GM08714 (cell line): ENCODE results near the gene EVI5.
"Not testable (repeated sequence)": the region's sequence is repeated elsewhere in the genome, so short reads cannot be mapped to it uniquely, and the experiment has no call there.

ENCODE experiments used
- H3K4me3 ChIP-seq: fragments of 200-500 bp; sonication (Bioruptor generic); 2 replicates; pipeline ENCODE4 v1.5.1; 2014; ENCODE audit warnings: mild to moderate bottlenecking, low read length, inconsistent platforms
- ZNF274 ChIP-seq: IDR thresholded peaks from 2 replicates; pipeline ENCODE4 v1.6.1; 2012; ENCODE audit warnings: mild to moderate bottlenecking, low read depth, low read length

Gene EVI5

DNA sequence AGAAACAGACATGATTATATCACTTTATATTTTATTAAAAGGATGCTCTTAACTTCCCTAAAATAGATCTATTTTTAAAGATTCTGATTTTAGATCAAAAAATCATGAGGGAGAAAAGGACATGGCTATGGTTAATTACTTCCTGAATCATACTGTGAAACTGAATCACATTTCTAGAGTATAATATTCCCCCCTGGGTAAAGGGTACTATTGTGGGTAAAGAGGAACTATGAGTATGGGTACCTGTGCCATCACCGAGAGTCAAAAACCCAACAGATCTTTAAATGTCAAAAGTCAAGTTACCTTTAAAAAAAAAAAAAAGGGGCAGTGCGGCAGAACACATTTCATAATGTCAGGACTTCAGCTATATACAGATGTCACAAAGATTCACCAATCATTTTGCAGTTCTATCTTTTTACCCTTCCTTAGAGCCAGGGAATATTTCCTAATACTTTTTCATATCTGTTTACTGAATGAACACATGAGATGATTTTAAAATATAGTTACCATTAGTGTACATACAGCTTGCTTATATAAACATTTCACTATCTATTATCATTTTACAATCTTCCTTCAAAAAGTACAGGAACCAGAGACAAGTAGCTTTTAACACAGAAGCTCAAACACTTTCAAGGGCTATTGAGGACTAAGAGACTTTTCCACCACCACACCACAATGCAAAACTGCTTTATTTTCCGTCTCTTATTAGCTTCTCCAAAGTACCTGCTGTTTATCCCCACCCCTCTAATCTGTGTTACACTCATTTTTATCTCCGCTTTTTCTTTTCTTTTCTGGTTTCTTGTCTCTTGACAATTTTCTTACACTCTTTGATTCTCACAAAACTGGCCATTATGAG, 45.0 kb downstream of the EVI5 start:
- H3K4me3 ChIP-seq: no peak overlapping the region
- no peak for TF ChIP-seq ZNF274

DNA sequence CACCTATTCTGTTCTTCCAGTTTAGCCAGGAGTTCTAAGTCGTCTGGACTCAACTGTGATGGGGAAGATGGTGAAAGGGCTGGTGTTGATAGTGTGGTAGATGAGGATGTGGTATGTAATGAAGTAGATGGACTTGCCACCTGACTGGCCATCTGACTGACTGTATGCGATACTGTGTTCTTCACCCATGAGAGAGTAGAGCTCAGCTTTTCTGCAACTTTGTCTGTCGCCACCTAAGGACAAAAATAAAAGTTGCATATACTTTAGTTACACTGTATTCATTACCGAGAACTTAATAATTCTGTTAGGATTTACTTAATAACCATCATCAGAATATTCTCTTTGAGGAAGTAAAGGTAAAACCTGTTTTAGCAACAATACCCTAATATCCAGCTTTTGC, 48.5 kb downstream of the EVI5 start:
- H3K4me3 ChIP-seq: no peak overlapping the region
- TF ChIP-seq ZNF274: no peak

DNA sequence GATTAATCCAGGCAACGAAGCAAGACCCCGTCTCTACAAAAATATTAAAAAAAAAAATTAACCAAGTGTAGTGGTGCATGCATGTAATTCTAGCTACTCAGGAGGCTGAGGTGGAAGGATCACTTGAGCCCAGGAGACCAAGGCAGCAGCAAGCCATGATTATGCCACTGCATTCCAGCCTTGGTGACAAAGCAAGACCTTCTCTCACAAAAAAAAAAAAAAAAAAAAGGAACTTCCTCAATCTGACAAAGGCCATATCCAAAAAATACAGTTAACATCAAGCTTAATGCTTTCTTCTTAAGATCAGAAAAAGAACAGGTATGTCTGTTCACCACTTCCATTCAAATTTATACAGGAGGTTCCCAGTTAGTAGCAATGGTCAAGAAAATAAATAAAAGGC, 54.4 kb downstream of the EVI5 start:
- no peak for TF ChIP-seq ZNF274

DNA sequence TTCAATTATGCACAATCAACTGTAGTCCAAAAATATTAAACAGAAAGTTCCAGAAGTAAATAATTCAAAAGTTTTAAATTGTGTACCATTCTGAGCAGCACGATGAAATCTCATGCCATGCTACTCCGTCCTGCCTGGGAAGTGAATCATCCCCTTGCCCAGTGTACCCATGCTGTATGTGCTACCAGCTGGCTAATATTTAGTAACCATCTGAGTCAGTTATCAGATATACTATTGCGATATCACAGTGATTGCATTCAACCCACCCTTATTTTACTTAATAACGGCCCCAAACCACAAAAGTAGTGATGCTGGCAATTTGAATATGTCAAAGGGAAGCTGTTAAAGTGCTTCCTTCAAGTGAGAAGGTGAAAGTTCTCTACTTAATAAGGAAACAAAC, 56.2 kb downstream of the EVI5 start:
- H3K4me3 ChIP-seq: no peak overlapping the region
- TF ChIP-seq ZNF274: no peak

More for the DNA sequence above, 54.4 kb downstream of the EVI5 start:
- no peak overlapping the region for H3K4me3 ChIP-seq

DNA sequence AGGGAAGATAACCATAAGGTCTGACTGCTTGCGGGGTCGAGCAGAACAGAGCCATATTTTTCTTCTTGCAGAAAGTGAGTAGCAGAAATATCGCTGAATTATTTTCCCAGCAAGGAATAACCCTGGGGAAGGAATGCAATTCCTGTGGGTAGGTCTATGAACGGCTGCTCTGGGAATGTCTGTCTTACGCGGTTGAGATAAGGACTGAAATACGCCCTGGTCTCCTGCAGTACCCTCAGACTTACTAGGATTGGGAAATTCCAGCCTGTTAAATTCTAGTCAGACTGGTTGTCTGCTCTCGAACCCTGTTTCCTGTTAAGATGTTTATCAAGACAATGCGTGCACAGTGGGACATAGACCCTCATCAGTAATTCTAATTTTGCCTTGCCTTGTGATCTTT, 61.2 kb downstream of the EVI5 start:
- not testable (repeated sequence) for H3K4me3 ChIP-seq

DNA sequence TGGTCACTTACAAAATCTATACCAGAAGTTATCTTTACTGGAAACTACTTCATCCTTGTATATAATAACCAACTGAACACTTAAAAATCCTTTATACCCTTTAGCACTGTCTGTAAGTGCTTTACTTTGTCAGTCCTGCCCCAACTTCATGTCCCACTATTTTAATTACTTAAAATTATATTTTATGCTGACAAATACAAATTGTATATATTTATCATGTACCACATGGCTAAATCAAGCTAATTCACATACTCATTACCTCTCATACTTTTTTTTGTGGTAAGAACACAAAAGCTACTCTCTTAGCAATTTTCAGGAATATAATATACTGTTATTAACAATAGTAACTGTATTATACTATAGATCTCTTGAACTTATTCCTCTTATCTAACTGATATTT, 63.0 kb downstream of the EVI5 start:
- H3K4me3 ChIP-seq: no peak overlapping the region
- no peak for TF ChIP-seq ZNF274

DNA sequence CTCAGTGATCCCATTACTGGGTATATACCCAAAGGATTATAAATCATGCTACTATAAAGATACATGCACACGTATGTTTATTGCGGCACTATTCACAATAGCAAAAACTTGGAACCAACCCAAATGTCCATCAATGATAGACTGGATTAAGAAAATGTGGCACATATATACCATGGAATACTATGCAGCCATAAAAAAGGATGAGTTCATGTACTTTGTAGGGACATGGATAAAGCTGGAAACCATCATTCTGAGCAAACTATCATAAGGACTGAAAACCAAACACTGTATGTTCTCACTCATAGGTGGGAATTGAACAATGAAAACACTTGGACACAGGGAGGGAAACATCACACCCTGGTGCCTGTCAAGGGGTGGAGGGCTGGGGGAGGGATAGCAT, 63.8 kb downstream of the EVI5 start:
- H3K4me3 ChIP-seq: not testable (repeated sequence)

DNA sequence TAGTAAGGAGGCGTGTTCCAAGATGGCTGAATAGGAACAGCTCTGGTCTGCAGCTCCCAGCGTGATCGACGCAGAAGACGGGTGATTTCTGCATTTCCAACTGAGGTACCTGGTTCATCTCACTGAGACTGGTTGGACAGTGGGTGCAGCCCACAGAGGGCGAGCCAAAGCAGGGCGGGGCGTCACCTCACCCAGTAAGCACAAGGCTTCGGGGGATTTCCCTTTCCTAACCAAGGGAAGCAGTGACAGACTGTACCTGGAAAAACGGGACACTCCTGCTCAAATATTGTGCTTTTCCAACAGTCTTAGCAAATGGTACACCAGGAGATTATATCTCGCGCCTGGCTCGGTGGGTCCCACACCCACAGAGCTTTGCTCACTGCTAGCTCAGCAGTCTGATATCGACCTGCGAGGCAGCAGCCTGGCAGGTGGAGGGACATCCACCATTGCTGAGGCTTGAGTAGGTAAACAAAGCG, 69.4 kb downstream of the EVI5 start:
- not testable (repeated sequence) for H3K4me3 ChIP-seq

DNA sequence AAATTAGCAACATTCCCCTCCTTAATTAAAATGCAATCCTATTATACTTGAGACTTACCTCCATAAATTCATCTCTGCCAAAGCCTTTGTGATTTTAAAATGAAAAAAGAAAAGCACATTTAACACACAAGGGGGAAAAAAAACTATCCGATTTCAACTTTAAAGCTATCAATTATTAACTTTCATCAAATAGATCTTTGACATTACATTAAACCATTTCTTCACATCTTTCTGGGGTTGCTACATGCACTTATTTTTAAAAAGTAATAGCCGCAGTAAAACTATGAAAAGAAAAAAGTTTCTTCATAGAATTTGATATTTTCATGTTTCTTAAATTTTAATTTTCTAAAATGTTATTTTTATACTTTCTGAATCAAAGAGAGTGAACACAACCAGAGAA, 71.0 kb downstream of the EVI5 start:
- no peak overlapping the region for H3K4me3 ChIP-seq
- TF ChIP-seq ZNF274: no peak

DNA sequence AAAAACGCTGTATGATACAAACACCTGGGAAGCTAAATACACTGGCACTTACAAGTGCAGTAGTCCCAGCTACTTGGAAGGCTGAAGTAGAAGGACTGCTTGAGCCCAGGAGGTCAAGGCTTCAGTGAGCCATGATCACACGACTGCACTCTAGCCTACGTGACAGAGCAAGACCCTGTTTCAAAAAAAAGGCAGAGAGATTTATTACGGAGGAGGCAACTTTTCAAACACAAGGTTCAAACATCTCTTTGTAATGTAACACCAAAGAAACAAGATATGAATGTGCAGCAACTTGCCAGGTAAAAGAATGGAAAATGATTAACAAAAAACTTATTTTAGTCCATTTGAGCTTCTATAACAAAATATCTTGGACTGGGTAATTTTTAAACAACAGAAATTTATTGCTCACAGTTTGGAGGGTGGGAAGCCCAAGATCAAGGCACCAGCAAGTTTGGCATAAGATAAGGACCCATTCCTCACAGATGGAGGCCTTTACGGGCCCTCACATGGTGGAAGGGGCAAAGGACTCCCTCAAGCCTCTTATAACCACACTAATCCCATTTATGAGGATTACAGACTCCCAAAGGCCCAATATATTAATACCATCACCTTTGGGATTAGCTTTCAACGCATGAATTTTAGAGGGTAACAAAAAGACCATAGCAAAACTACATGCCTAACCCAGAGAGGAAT, 73.3 kb downstream of the EVI5 start:
- no peak overlapping the region for H3K4me3 ChIP-seq
- TF ChIP-seq ZNF274: no peak

DNA sequence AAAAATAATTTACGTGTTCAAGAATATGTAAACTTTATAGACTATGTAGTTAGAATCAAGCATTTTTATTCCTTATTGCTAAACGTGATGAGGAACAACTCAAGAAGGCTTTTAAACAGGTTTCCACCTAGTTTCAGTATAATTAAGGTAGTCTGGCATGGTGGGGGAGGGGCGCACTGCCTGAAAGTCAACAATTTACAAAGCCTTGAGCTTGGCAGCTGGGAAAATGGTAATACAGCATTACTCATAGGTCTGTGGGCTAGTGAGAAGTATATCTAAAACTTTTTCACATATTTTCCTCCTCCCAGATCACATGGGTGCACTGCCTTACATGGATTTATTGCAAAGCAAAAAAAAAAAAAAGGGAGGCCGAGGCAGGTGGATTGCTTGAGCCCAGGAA, 75.2 kb downstream of the EVI5 start:
- no peak overlapping the region for H3K4me3 ChIP-seq
- TF ChIP-seq ZNF274: no peak

DNA sequence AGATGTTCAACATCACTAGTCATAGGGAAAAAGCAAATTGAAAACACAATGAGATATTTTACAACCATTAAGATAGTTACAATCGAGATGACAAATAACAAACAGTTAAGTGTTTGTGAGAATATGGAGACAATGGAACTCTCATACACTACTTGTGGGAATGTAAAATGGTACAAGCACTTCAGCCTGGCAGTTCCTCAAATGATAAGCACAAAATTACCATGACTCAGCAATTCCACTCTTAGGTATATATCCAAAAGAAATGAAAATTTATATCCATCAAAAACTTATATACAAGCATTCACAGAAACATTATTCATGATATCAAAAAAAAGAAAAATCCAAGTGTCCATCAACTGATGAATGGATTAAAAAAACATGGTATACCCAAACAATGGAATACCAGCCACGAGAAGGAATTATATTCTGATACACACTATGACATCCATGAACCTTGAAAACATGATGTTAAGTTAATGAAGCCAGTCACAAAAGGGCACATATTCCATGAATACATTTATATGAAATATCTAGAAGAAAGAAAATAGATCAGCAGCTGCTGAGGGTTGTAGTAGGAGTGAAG, 76.4 kb downstream of the EVI5 start:
- no peak for TF ChIP-seq ZNF274
- no peak overlapping the region for H3K4me3 ChIP-seq

DNA sequence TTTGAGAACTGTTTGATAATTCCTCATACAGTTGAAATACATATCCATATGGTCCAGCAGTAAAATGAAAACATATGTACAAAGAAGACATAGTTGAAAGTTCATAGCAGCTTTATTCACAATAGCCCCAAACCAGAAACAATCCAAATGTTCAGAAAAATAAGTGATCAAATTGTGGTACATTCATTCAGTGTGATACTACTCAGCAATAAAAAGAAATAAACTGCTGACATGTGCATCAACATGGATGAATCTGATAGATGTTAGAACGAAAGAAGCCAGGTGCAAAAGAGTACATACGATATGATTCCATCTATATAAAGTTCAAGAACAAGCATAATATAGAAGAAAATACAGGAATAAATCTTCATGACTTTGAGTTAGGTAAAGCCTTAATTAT, 77.2 kb downstream of the EVI5 start:
- no peak overlapping the region for H3K4me3 ChIP-seq
- TF ChIP-seq ZNF274: no peak

DNA sequence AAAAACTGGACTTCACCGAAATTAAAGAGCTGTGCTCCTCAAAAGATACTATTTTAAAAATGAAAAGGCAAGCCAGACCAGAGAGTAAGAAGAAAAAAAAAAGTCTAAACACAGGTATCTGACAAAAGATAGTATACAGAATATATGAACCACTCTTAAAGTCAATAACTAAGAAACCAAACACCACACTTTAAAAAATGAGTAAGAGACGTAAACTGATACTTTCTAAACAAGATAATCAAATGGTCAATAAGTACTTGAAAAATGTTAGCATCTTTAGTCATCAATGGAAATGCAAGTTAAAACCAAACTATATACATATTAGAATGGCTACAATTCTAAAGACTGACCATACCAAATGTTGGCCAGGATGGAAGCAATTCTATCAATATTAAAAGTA, 77.6 kb downstream of the EVI5 start:
- no peak overlapping the region for H3K4me3 ChIP-seq
- TF ChIP-seq ZNF274: no peak

DNA sequence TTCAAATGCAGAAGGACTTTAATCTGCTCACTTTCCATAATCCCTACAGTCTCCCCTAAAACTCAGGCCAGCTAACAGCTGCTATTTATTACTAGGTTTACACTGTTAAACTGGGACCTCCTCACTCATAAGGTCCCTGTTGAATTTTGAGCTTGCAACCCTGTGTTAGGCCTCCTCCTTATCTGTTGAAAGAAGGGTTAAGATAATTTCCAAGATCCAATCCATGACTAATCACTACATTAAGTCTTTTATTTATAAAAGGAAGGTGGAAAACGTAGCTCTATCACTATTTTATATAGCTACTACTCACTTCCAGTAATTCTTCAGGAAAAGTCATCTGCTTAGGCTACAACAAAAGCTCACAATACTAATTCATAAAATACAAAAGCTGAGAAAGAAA, 79.5 kb downstream of the EVI5 start:
- no peak for TF ChIP-seq ZNF274
- no peak overlapping the region for H3K4me3 ChIP-seq
